Keratinocyte (primary cell): ENCODE measurements around the gene OSBPL10. TPM values are rescaled to one million over a fixed set of nuclear protein-coding genes. Genes with fewer than 3 reads are reported as not detected.

Source experiments
- DNase-seq: peaks from one replicate; pipeline ENCODE4 v3.0.0-alpha.2; 2011; ENCODE audit warnings: low read depth, missing footprints, low spot score
- FAIRE-seq: peaks from 2 replicates; lab custom pipeline; 2011; peaks lifted over from hg19 to GRCh38; lab: Jason Lieb, UNC
- H2AFZ ChIP-seq: 2 replicates; pipeline ENCODE4 v1.6.0; 2012; ENCODE audit warnings: low read length, control low read depth, inconsistent platforms; ENCODE audit not compliant: control insufficient read depth
- H3K27ac ChIP-seq: 2 replicates; pipeline ENCODE4 v1.5.1; 2011; ENCODE audit warnings: low read length; ENCODE audit not compliant: control insufficient read depth, insufficient read depth
- H3K27me3 ChIP-seq: 3 replicates; pipeline ENCODE4 v1.6.0; 2011; ENCODE audit warnings: low read length; ENCODE audit not compliant: control insufficient read depth, insufficient read depth; ENCODE audit errors: extremely low read depth
- H3K36me3 ChIP-seq, 2 experiments: 2 replicates in 1 of 2; 3 replicates in 1 of 2; pipeline ENCODE4 v1.5.1; 2011; ENCODE audit warnings: low read length in 2 of 2, mild to moderate bottlenecking in 1 of 2; ENCODE audit not compliant: control insufficient read depth in 2 of 2, insufficient read depth in 2 of 2; ENCODE audit errors: extremely low read depth in 1 of 2
- H3K4me1 ChIP-seq: 3 replicates; pipeline ENCODE4 v1.5.1; 2011; ENCODE audit warnings: low read length; ENCODE audit not compliant: control insufficient read depth, insufficient read depth; ENCODE audit errors: extremely low read depth
- H3K4me2 ChIP-seq: 3 replicates; pipeline ENCODE4 v1.6.0; 2011; ENCODE audit warnings: low read depth, low read length; ENCODE audit not compliant: control insufficient read depth, insufficient read depth; ENCODE audit errors: extremely low read depth
- H3K4me3 ChIP-seq, 3 experiments: fragments of 200-600 bp in 1 of 3; sonication (generic) in 1 of 3; 2 replicates in 2 of 3; 3 replicates in 1 of 3; pipeline ENCODE4 v1.5.1; 2011 to 2016; ENCODE audit warnings: low read length in 3 of 3, mild to moderate bottlenecking in 3 of 3, control low read depth in 2 of 3, inconsistent platforms in 1 of 3, low read depth in 1 of 3, mixed read lengths in 1 of 3, mixed run types in 1 of 3, moderate library complexity in 1 of 3; ENCODE audit not compliant: control insufficient read depth in 2 of 3, insufficient read depth in 2 of 3; ENCODE audit errors: extremely low read depth in 1 of 3
- H3K79me2 ChIP-seq: 2 replicates; pipeline ENCODE4 v1.6.0; 2012; ENCODE audit warnings: low read length; ENCODE audit not compliant: control insufficient read depth, insufficient read depth
- H3K9ac ChIP-seq: 3 replicates; pipeline ENCODE4 v1.6.0; 2011; ENCODE audit warnings: low read length; ENCODE audit not compliant: control insufficient read depth, insufficient read depth; ENCODE audit errors: extremely low read depth
- H3K9me1 ChIP-seq: 3 replicates; pipeline ENCODE4 v1.6.0; 2011; ENCODE audit warnings: low read length; ENCODE audit not compliant: control insufficient read depth, insufficient read depth; ENCODE audit errors: extremely low read depth
- H3K9me3 ChIP-seq: 2 replicates; pipeline ENCODE4 v1.5.1; 2012; ENCODE audit warnings: low read depth, low read length; ENCODE audit not compliant: control insufficient read depth
- H4K20me1 ChIP-seq: 3 replicates; pipeline ENCODE4 v1.6.0; 2011; ENCODE audit warnings: low read length; ENCODE audit not compliant: control insufficient read depth, insufficient read depth; ENCODE audit errors: extremely low read depth
- CTCF ChIP-seq, 3 experiments: IDR thresholded peaks in 1 of 3; conservative IDR thresholded peaks in 1 of 3; optimal IDR thresholded peaks in 1 of 3; 2 replicates in 2 of 3; 3 replicates in 1 of 3; pipeline versions ENCODE3 to v1.5.1; 2011; ENCODE audit warnings: low read length in 3 of 3, mild to moderate bottlenecking in 3 of 3, moderate library complexity in 2 of 3, control low read depth in 1 of 3, inconsistent platforms in 1 of 3; ENCODE audit not compliant: insufficient read depth in 2 of 3; ENCODE audit errors: extremely low read depth in 1 of 3
- EZH2 ChIP-seq: IDR thresholded peaks from one replicate; pipeline ENCODE4 v1.6.1; 2012; ENCODE audit warnings: inconsistent platforms, mild to moderate bottlenecking, low read length, moderate library complexity
- dilution Hi-C: fragments of 300-500 bp; cut with MboI; formaldehyde crosslinking; loops from one replicate; pipeline ENCODE4 v1.7.0; 2020; ENCODE audit warnings: low sequenced_read_pairs; ENCODE audit not compliant: extremely low pct_ligation_motif_present
- polyA plus RNA-seq, 5 experiments: library from polyadenylated mRNA; depleted of rRNA in 3 of 5; stranded (reverse) in 3 of 5; stranded (forward) in 1 of 5; unstranded in 1 of 5; fragments of >200 nt; gene quantifications; 1 replicate in 1 of 5; 2 replicates in 3 of 5; 3 replicates in 1 of 5; pipeline versions ENCODE4 v1.2.1 to v1.2.3, GENCODE V29; 2011 to 2012; ENCODE audit warnings: missing spikeins in 2 of 5, low read depth in 1 of 5, low replicate concordance in 1 of 5

The OSBPL10 gene
- polyA plus RNA-seq, 1 donor (not counting 4 experiments of a cell fraction or from before 2014, with no cell fraction given), result 50.1 TPM

- dilution Hi-C loops, result no loop called here
- Histone ChIP-seq H4K20me1 (no peaks in the 10 kb centered on the region), H3K4me1 (no peaks in the 10 kb centered on the region), H3K9me1 (no peaks in the 10 kb centered on the region), H3K4me2 (no peak overlapping the region), H3K27ac (no peak overlapping the region), H3K4me3 (no peak overlapping the region), H3K9me3 (no peaks in the 10 kb centered on the region), H3K79me2 (no peaks in the 10 kb centered on the region), H2AFZ (no peak overlapping the region), H3K27me3 (no peaks in the 10 kb centered on the region), H3K9ac (no peak overlapping the region), H3K36me3 (peaks cover 5 to 6% of the 10 kb centered on the region in 2 experiments)
- no peak for FAIRE-seq
- DNase-seq, result no peak
- no peak for TF ChIP-seq EZH2
- no peak for TF ChIP-seq CTCF (optimal IDR thresholded peaks at IDR 0.05 in 1 of 3, IDR thresholded peaks at IDR 0.05 in 1 of 3, conservative IDR thresholded peaks at IDR 0.05 in 1 of 3; ENCODE audit: extremely low read depth in 1 of 3, insufficient read depth in 2 of 3, low read length in 3 of 3)
Measured at GRCh38 chr3:31645256-31645655, 335.8 kb downstream of the OSBPL10 start.

GRCh38 chr3:31639828-31640227, 341.2 kb downstream of the OSBPL10 start:
- Histone ChIP-seq H3K4me2 (no peak overlapping the region), H3K27ac (no peak overlapping the region), H3K4me3 (no peak overlapping the region), H3K79me2 (no peaks in the 10 kb centered on the region), H3K27me3 (no peaks in the 10 kb centered on the region), H3K4me1 (peaks cover 6% of the 10 kb centered on the region), H3K9me1 (no peaks in the 10 kb centered on the region), H4K20me1 (no peaks in the 10 kb centered on the region), H3K36me3 (no peaks in the 10 kb centered on the region), H3K9ac (no peak overlapping the region), H2AFZ (no peak overlapping the region), H3K9me3 (no peaks in the 10 kb centered on the region)
- DNase-seq, result no peak
- FAIRE-seq, result no peak
- TF ChIP-seq CTCF (optimal IDR thresholded peaks at IDR 0.05 in 1 of 3, IDR thresholded peaks at IDR 0.05 in 1 of 3, conservative IDR thresholded peaks at IDR 0.05 in 1 of 3; ENCODE audit: extremely low read depth in 1 of 3, insufficient read depth in 2 of 3, low read length in 3 of 3) (no peak), EZH2 (no peak)
- dilution Hi-C loops, result no loop called here
